ENCODE measurements around the gene CACNB2.
A peak's percentile ranks its signal among the peaks of the same experiment; 100 is the strongest.
"Not testable (repeated sequence)": the region's sequence is repeated elsewhere in the genome, so short reads cannot be mapped to it uniquely, and the experiment has no call there.

CACNB2 gene

GRCh38 chr10:18145652-18146051 is 5.4 kb downstream of the CACNB2 start:
- DNase-seq, result peak in 1 of 4 experiments; percentile 3

- no peak for DNase-seq
Observed at GRCh38 chr10:18149196-18149800, 9.1 kb downstream of the CACNB2 start.

GRCh38 chr10:18151356-18151890 is 11.2 kb downstream of the CACNB2 start:
- DNase-seq, result no peak

- DNase-seq, result not testable (repeated sequence)
Observed at GRCh38 chr10:18153381-18153780, 13.2 kb downstream of the CACNB2 start.

- no peak for DNase-seq
Observed at GRCh38 chr10:18155321-18155720, 15.1 kb downstream of the CACNB2 start.

GRCh38 chr10:18156797-18157196 is 16.6 kb downstream of the CACNB2 start:
- DNase-seq, result peak in 1 of 4 experiments; percentile 6

GRCh38 chr10:18157881-18158280 is 17.7 kb downstream of the CACNB2 start:
- no peak for DNase-seq

GRCh38 chr10:18158773-18159265 is 18.6 kb downstream of the CACNB2 start:
- no peak for DNase-seq

- no peak for DNase-seq
Observed at GRCh38 chr10:18159557-18159956, 19.3 kb downstream of the CACNB2 start.

GRCh38 chr10:18162021-18162627 is 21.9 kb downstream of the CACNB2 start:
- DNase-seq, result no peak

GRCh38 chr10:18164093-18164492 is 23.9 kb downstream of the CACNB2 start:
- DNase-seq, result no peak

- no peak for DNase-seq
Observed at GRCh38 chr10:18164748-18165361, 24.6 kb downstream of the CACNB2 start.

- DNase-seq, result no peak
Observed at GRCh38 chr10:18178854-18179483, 38.7 kb downstream of the CACNB2 start.

GRCh38 chr10:18179891-18180290 is 39.7 kb downstream of the CACNB2 start:
- peak in 3 of 4 experiments; percentile 8 to 13 (median 10) for DNase-seq

GRCh38 chr10:18181382-18181781 is 41.2 kb downstream of the CACNB2 start:
- not testable (repeated sequence) for DNase-seq

- DNase-seq, result no peak
Observed at GRCh38 chr10:18185621-18186020, 45.4 kb downstream of the CACNB2 start.

GRCh38 chr10:18190840-18191239 is 50.6 kb downstream of the CACNB2 start:
- DNase-seq, result no peak

GRCh38 chr10:18194634-18195033 is 54.4 kb downstream of the CACNB2 start:
- DNase-seq, result no peak

- DNase-seq, result no peak
Observed at GRCh38 chr10:18195060-18195799, 55.0 kb downstream of the CACNB2 start.

GRCh38 chr10:18196806-18197550 is 56.8 kb downstream of the CACNB2 start:
- DNase-seq, result no peak

GRCh38 chr10:18197706-18198105 is 57.5 kb downstream of the CACNB2 start:
- DNase-seq, result no peak

- peak in 2 of 4 experiments; percentile 18 to 24 for DNase-seq
Observed at GRCh38 chr10:18201877-18202276, 61.7 kb downstream of the CACNB2 start.

Measured in suppressor macrophage (primary cell).